RWPE2 (cell line): Measurements from ENCODE around the gene ULBP3.

Experiments used
- ATAC-seq: fragments of 200-7000 bp; cut with Tn5 transposase; 3 replicates; pipeline ENCODE4 v1.9.1; 2021; ENCODE audit warnings: low read depth
- DNase-seq: peaks from one replicate; pipeline ENCODE4 v3.0.0-alpha.2; 2020; ENCODE audit warnings: low spot score
- H3K27ac ChIP-seq: fragments of 450-650 bp; 2 replicates; pipeline ENCODE4 v1.5.1; 2017; ENCODE audit warnings: mild to moderate bottlenecking; ENCODE audit not compliant: poor library complexity, severe bottlenecking
- H3K27me3 ChIP-seq: fragments of 250-450 bp; sonication (Bioruptor Pico); 2 replicates; pipeline ENCODE4 v1.5.1; 2021; ENCODE audit warnings: mild to moderate bottlenecking, moderate library complexity; ENCODE audit not compliant: insufficient read depth, poor library complexity, severe bottlenecking
- H3K36me3 ChIP-seq: fragments of 250-450 bp; sonication (Bioruptor Pico); 2 replicates; pipeline ENCODE4 v1.5.1; 2020; ENCODE audit warnings: low read depth, mild to moderate bottlenecking, moderate library complexity
- H3K4me1 ChIP-seq: fragments of 250-450 bp; sonication (Bioruptor Pico); 2 replicates; pipeline ENCODE4 v1.5.1; 2021; ENCODE audit warnings: mild to moderate bottlenecking, moderate library complexity; ENCODE audit not compliant: insufficient read depth, poor library complexity, severe bottlenecking
- H3K4me3 ChIP-seq: fragments of 250-450 bp; sonication (Bioruptor Pico); 2 replicates; pipeline ENCODE4 v1.5.1; 2021; ENCODE audit warnings: mild to moderate bottlenecking, moderate library complexity; ENCODE audit not compliant: severe bottlenecking
- H3K9me3 ChIP-seq: fragments of 250-450 bp; sonication (Bioruptor Pico); 2 replicates; pipeline ENCODE4 v1.5.1; 2021; ENCODE audit warnings: mild to moderate bottlenecking, moderate library complexity; ENCODE audit not compliant: severe bottlenecking
- CTCF ChIP-seq: fragments of 450-650 bp; IDR thresholded peaks from one replicate; pipeline ENCODE4 v1.5.1; 2017; ENCODE audit warnings: mild to moderate bottlenecking, moderate library complexity; ENCODE audit not compliant: poor library complexity, severe bottlenecking

The ULBP3 gene

GRCh38 chr6:150038202-150039062 lies 30.5 kb downstream of the ULBP3 start:
- no peak for DNase-seq
- no peak for TF ChIP-seq CTCF
- ATAC-seq = peak; percentile 78
- H3K4me3 ChIP-seq = peak overlapping the region; percentile 14
- no peaks in the 10 kb centered on the region for H3K36me3 ChIP-seq
- no peaks in the 10 kb centered on the region for H3K9me3 ChIP-seq
- no peaks in the 10 kb centered on the region for H3K4me1 ChIP-seq
- no peak overlapping the region for H3K27ac ChIP-seq
- peaks cover 35% of the 10 kb centered on the region for H3K27me3 ChIP-seq

GRCh38 chr6:150037526-150038201 lies 31.3 kb downstream of the ULBP3 start:
- Histone ChIP-seq H3K9me3 (no peaks in the 10 kb centered on the region), H3K27me3 (peaks cover 35% of the 10 kb centered on the region), H3K4me1 (no peaks in the 10 kb centered on the region), H3K27ac (no peak overlapping the region), H3K36me3 (no peaks in the 10 kb centered on the region), H3K4me3 (peak overlapping the region; percentile 14)
- peak; percentile 21 for ATAC-seq
- DNase-seq = no peak
- no peak for TF ChIP-seq CTCF

- Histone ChIP-seq H3K9me3 (no peaks in the 10 kb centered on the region), H3K4me1 (no peaks in the 10 kb centered on the region), H3K36me3 (no peaks in the 10 kb centered on the region), H3K4me3 (no peak overlapping the region), H3K27me3 (peaks cover 35% of the 10 kb centered on the region), H3K27ac (no peak overlapping the region)
- TF ChIP-seq CTCF = no peak
- no peak for DNase-seq
- no peak for ATAC-seq
Observed at GRCh38 chr6:150036081-150036480, 32.8 kb downstream of the ULBP3 start.

GRCh38 chr6:150033207-150033771 lies 35.6 kb downstream of the ULBP3 start:
- Histone ChIP-seq H3K36me3 (no peaks in the 10 kb centered on the region), H3K9me3 (no peaks in the 10 kb centered on the region), H3K4me3 (no peak overlapping the region), H3K4me1 (no peaks in the 10 kb centered on the region), H3K27me3 (peaks cover 20% of the 10 kb centered on the region), H3K27ac (no peak overlapping the region)
- no peak for TF ChIP-seq CTCF
- DNase-seq (no peak), ATAC-seq (no peak)

GRCh38 chr6:150032598-150032997 lies 36.3 kb downstream of the ULBP3 start:
- H3K4me3 ChIP-seq = no peak overlapping the region
- ATAC-seq (no peak), DNase-seq (no peak)
- H3K27ac ChIP-seq = no peak overlapping the region
- no peaks in the 10 kb centered on the region for H3K36me3 ChIP-seq
- H3K27me3 ChIP-seq = peaks cover 13% of the 10 kb centered on the region
- H3K9me3 ChIP-seq = no peaks in the 10 kb centered on the region
- no peaks in the 10 kb centered on the region for H3K4me1 ChIP-seq
- no peak for TF ChIP-seq CTCF
